Prostate gland (tissue), 2 donors: ENCODE results near the gene FIBP. TPM values are rescaled to one million over a fixed set of nuclear protein-coding genes. Genes with fewer than 3 reads are reported as not detected.

ENCODE experiments used
- DNase-seq: peaks from one replicate; pipeline ENCODE4 v3.0.0-alpha.2; 2019; ENCODE audit warnings: low spot score
- H3K27ac ChIP-seq, 2 donors: fragments of 200-600 bp; sonication (generic); 2 replicates each; pipeline ENCODE4 v1.5.1; 2017 to 2019
- H3K27me3 ChIP-seq: fragments of 200-600 bp; sonication (generic); replicated peaks from 2 replicates; pipeline ENCODE4 v1.5.1; 2019; ENCODE audit not compliant: insufficient read depth
- H3K36me3 ChIP-seq, 2 donors: fragments of 200-600 bp; sonication (generic); 1 replicate in 1 of 2; 2 replicates in 1 of 2; pipeline versions ENCODE4 v1.5.1 to v1.8.1; 2017 to 2019
- H3K4me1 ChIP-seq: fragments of 200-600 bp; sonication (generic); replicated peaks from 2 replicates; pipeline ENCODE4 v1.5.1; 2019
- H3K4me3 ChIP-seq, 2 donors: fragments of 200-600 bp; sonication (generic); 2 replicates each; pipeline ENCODE4 v1.5.1; 2017 to 2019
- H3K9me3 ChIP-seq: fragments of 200-600 bp; sonication (generic); 2 replicates; pipeline ENCODE4 v1.5.1; 2017
- POLR2A ChIP-seq: fragments of 450-650 bp; IDR thresholded peaks from one replicate; pipeline ENCODE4 v1.6.1; 2016; ENCODE audit warnings: antibody characterized with exemption, mild to moderate bottlenecking
- POLR2AphosphoS5 ChIP-seq: sonication (generic); formaldehyde crosslinking; IDR thresholded peaks from one replicate; pipeline ENCODE4 v1.6.1; 2017; ENCODE audit warnings: antibody characterized with exemption
- WGBS: methylation state at CpG from one replicate; pipeline ENCODE4 v1.1.5; 2018; 5-methylcytosine and 5-hydroxymethylcytosine counted together
- intact Hi-C: fragments of 100-400 bp; cut with DNase I; formaldehyde crosslinking; loops from one replicate; pipeline ENCODE4 v1.14.2; 2022
- total RNA-seq, 2 donors: library from RNA; depleted of rRNA; stranded (reverse); fragments of >200 nt; gene quantifications; one replicate each; pipeline ENCODE4 v1.1.0, GENCODE V29; 2016
- TF ChIP-seq, protein P1 (sequence below), 4 experiments: fragments of 200-600 bp in 2 of 4; fragments of 450-650 bp in 2 of 4; sonication (generic) in 2 of 4; IDR thresholded peaks; 1 replicate in 3 of 4; 2 replicates in 1 of 4; pipeline ENCODE4 v1.5.1; 2016 to 2019; ENCODE audit warnings: antibody characterized with exemption in 4 of 4, mild to moderate bottlenecking in 2 of 4, moderate library complexity in 2 of 4

The FIBP gene
- total RNA-seq, 2 donors from 2014 or later: 87.7 to 151 TPM

DNA sequence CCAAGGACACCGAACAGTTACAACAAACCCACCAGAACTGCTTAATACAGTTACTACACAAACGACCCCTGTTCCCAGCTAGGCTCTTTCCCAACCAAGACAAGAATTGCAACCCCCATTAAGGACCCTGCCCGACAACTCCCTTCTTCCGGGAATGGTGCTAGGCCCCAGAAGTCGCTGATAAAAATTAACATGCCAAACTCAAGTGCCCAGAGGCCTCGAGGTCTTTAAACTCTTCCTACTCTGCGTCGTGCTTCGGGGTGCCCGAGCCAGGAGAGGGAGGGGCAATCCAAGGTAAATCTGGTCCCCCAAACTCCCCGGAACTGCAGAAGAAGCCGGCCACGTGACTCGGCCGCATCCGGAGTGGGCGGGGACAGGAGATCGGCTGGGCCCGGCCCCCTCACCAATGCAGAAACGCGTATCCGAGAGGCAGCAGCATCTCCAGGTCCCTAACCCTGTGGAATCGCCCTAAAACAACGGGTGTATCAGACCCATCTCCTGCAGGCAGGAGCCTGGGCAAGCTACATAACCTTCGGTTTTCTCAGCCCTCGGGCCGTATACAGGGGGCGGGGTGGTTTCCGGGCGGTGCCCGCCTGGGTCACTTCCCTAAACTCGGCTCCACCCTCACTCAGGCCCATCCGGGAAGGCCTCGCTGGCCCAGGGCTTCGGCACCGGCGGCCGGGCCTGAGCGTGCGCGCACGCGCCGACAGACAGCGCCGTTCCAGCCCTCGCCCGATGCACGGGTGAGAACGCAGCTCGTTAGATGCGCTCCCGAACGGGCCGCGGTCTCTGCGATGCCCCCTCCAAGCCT lies 31.4 kb downstream of the FIBP start:
- WGBS: 2% methylated on average over 52 of the region's 57 CpGs
- DNase-seq: peak; percentile 84
- no peaks in the 10 kb centered on the region for H3K27me3 ChIP-seq
- peak overlapping the region; percentile 94 to 96 for H3K27ac ChIP-seq
- H3K9me3 ChIP-seq: no peaks in the 10 kb centered on the region
- TF ChIP-seq, protein P1, sequence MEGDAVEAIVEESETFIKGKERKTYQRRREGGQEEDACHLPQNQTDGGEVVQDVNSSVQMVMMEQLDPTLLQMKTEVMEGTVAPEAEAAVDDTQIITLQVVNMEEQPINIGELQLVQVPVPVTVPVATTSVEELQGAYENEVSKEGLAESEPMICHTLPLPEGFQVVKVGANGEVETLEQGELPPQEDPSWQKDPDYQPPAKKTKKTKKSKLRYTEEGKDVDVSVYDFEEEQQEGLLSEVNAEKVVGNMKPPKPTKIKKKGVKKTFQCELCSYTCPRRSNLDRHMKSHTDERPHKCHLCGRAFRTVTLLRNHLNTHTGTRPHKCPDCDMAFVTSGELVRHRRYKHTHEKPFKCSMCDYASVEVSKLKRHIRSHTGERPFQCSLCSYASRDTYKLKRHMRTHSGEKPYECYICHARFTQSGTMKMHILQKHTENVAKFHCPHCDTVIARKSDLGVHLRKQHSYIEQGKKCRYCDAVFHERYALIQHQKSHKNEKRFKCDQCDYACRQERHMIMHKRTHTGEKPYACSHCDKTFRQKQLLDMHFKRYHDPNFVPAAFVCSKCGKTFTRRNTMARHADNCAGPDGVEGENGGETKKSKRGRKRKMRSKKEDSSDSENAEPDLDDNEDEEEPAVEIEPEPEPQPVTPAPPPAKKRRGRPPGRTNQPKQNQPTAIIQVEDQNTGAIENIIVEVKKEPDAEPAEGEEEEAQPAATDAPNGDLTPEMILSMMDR (IDR thresholded peaks at IDR 0.05): peak in 1 of 4 experiments; percentile 22
- TF ChIP-seq POLR2A: peak; percentile 75
- TF ChIP-seq POLR2AphosphoS5: peak; percentile 81
- peak overlapping the region; percentile 99 for H3K4me3 ChIP-seq
- H3K36me3 ChIP-seq: peaks cover 8 to 26% of the 10 kb centered on the region in 2 donors
- intact Hi-C loops: loop anchor here (2.0 kb wide), 1 partner anchor 32 kb away; the partner anchor contains the start of gene FIBP
- peaks cover 12% of the 10 kb centered on the region for H3K4me1 ChIP-seq

DNA sequence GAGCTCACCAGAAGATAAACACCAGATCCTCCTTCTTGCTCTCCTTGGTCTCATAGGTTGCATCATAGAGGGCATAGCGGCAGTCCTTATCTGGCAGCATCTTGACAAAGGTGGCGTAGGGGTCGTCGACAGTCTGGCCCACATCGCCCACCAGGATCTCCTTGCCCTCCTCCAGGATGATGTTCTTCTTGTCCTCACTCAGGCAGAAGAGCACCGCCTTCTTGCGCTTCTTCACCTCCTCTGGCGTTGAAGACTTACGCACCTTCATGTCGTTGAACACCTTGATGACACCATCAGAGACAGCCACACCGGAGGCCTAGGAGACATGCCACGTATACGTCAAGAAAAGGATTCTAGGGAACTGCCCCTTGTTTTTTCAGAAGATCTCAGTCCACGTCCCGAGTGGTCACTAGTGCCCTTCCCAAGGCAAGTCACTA lies 32.3 kb downstream of the FIBP start:
- no peaks in the 10 kb centered on the region for H3K27me3 ChIP-seq
- H3K9me3 ChIP-seq: no peaks in the 10 kb centered on the region
- peaks cover 5% of the 10 kb centered on the region for H3K4me1 ChIP-seq
- peak overlapping the region in 1 of 2 donors; percentile 94 for H3K27ac ChIP-seq
- no peak for DNase-seq
- TF ChIP-seq POLR2AphosphoS5: no peak
- no peak for TF ChIP-seq POLR2A
- TF ChIP-seq, protein P1 (IDR thresholded peaks at IDR 0.05): no peak
- H3K36me3 ChIP-seq: peaks cover 8 to 35% of the 10 kb centered on the region in 2 donors
- peak overlapping the region in 1 of 2 donors; percentile 99 for H3K4me3 ChIP-seq
- intact Hi-C loops: loop anchor here (2.0 kb wide), 1 partner anchor 33 kb away; the partner anchor contains the start of gene FIBP
- WGBS: 85% methylated on average over 15 of the region's 15 CpGs

- Histone ChIP-seq H3K4me3 (no peak overlapping the region), H3K9me3 (no peaks in the 10 kb centered on the region), H3K27ac (no peak overlapping the region), H3K4me1 (peaks cover 5% of the 10 kb centered on the region), H3K36me3 (peaks cover 8 to 35% of the 10 kb centered on the region in 2 donors), H3K27me3 (no peaks in the 10 kb centered on the region)
- intact Hi-C loops: no loop called here
- 68% methylated on average over 15 of the region's 15 CpGs for WGBS
- no peak for DNase-seq
- TF ChIP-seq, protein P1 (IDR thresholded peaks at IDR 0.05): no peak
Observed at GRCh38 chr11:65854852-65855837, 33.1 kb downstream of the FIBP start.

GRCh38 chr11:65854161-65854592 lies 34.1 kb downstream of the FIBP start:
- Histone ChIP-seq H3K4me3 (no peak overlapping the region), H3K4me1 (peaks cover 5% of the 10 kb centered on the region), H3K36me3 (peaks cover 8 to 35% of the 10 kb centered on the region in 2 donors), H3K9me3 (no peaks in the 10 kb centered on the region), H3K27me3 (no peaks in the 10 kb centered on the region), H3K27ac (no peak overlapping the region)
- 85% methylated on average over 4 of the region's 4 CpGs for WGBS
- TF ChIP-seq POLR2A: no peak
- TF ChIP-seq, protein P1 (IDR thresholded peaks at IDR 0.05): no peak
- no peak for TF ChIP-seq POLR2AphosphoS5
- no peak for DNase-seq
- intact Hi-C loops: no loop called here
